GM23338 (cell line): ENCODE results near the gene DNAAF5. TPM values are rescaled to one million over a fixed set of nuclear protein-coding genes. Genes with fewer than 3 reads are reported as not detected.

ENCODE experiments used
- ATAC-seq: fragments of 200-7000 bp; cut with Tn5 transposase; 3 replicates; pipeline ENCODE4 v1.9.1; 2020
- DNase-seq: peaks from one replicate; pipeline ENCODE4 v3.0.0-alpha.2; 2015; ENCODE audit warnings: low spot score
- H2AFZ ChIP-seq: fragments of 200-600 bp; sonication (generic); 2 replicates; pipeline ENCODE4 v1.8.0; 2016; ENCODE audit warnings: antibody characterized with exemption, mild to moderate bottlenecking, moderate library complexity
- H3F3A ChIP-seq: fragments of 200-600 bp; sonication (generic); replicated peaks from 2 replicates; pipeline ENCODE4 v1.8.0; 2017; ENCODE audit warnings: antibody characterized with exemption, mixed run types, low read depth
- H3K27ac ChIP-seq: fragments of 200-600 bp; sonication (generic); 2 replicates; pipeline ENCODE4 v1.6.1; 2016; ENCODE audit warnings: low read depth
- H3K27me3 ChIP-seq: fragments of 200-600 bp; sonication (generic); 2 replicates; pipeline ENCODE4 v1.8.0; 2016; ENCODE audit warnings: mild to moderate bottlenecking, mixed run types, moderate library complexity; ENCODE audit not compliant: insufficient read depth
- H3K36me3 ChIP-seq: fragments of 200-600 bp; sonication (generic); 2 replicates; pipeline ENCODE4 v1.8.0; 2016; ENCODE audit warnings: mild to moderate bottlenecking; ENCODE audit not compliant: insufficient read depth
- H3K4me1 ChIP-seq: fragments of 200-600 bp; sonication (generic); 2 replicates; pipeline ENCODE4 v1.8.0; 2016; ENCODE audit warnings: mild to moderate bottlenecking, moderate library complexity; ENCODE audit not compliant: insufficient read depth
- H3K4me2 ChIP-seq: fragments of 200-600 bp; sonication (generic); 2 replicates; pipeline ENCODE4 v1.7.1; 2017; ENCODE audit warnings: mixed run types
- H3K4me3 ChIP-seq: fragments of 200-600 bp; sonication (generic); 2 replicates; pipeline ENCODE4 v1.6.1; 2016; ENCODE audit warnings: mixed run types
- H3K79me2 ChIP-seq: fragments of 200-600 bp; sonication (generic); replicated peaks from 2 replicates; pipeline ENCODE4 v1.8.0; 2017; ENCODE audit warnings: mild to moderate bottlenecking; ENCODE audit not compliant: insufficient read depth
- H3K9me2 ChIP-seq: fragments of 200-600 bp; sonication (generic); 2 replicates; pipeline ENCODE4 v1.8.0; 2017; ENCODE audit not compliant: insufficient read depth
- H4K20me1 ChIP-seq: fragments of 200-600 bp; sonication (generic); replicated peaks from 2 replicates; pipeline ENCODE4 v1.8.0; 2017; ENCODE audit warnings: mild to moderate bottlenecking; ENCODE audit not compliant: insufficient read depth
- H3K27ac Mint-ChIP-seq: 2 replicates; pipeline ENCODE4 v1.8.0; 2020; ENCODE audit warnings: inconsistent platforms, mild to moderate bottlenecking, moderate library complexity, mixed read lengths
- H3K27me3 Mint-ChIP-seq: 3 replicates; pipeline ENCODE4 v1.8.0; 2022; ENCODE audit warnings: low read depth, mild to moderate bottlenecking, moderate library complexity, mixed read lengths, inconsistent platforms; ENCODE audit not compliant: insufficient read depth, poor library complexity
- H3K36me3 Mint-ChIP-seq: 3 replicates; pipeline ENCODE4 v1.8.0; 2021; ENCODE audit warnings: low read depth, mild to moderate bottlenecking, inconsistent platforms, moderate library complexity, mixed read lengths
- H3K4me1 Mint-ChIP-seq: 3 replicates; pipeline ENCODE4 v1.8.0; 2020; ENCODE audit warnings: mild to moderate bottlenecking, inconsistent platforms, mixed read lengths
- H3K4me3 Mint-ChIP-seq: 3 replicates; pipeline ENCODE4 v1.8.0; 2021; ENCODE audit warnings: moderate library complexity, mild to moderate bottlenecking, inconsistent platforms, mixed read lengths
- H3K9me3 Mint-ChIP-seq: 3 replicates; pipeline ENCODE4 v1.8.0; 2020; ENCODE audit warnings: moderate library complexity, mild to moderate bottlenecking, inconsistent platforms, mixed read lengths
- EZH2phosphoT487 ChIP-seq: fragments of 200-600 bp; sonication (generic); IDR thresholded peaks from one replicate; pipeline ENCODE4 v1.8.1; 2018; ENCODE audit warnings: antibody characterized with exemption; ENCODE audit not compliant: unreplicated experiment
- NANOG ChIP-seq: IDR thresholded peaks from 2 replicates; pipeline ENCODE4 v1.6.1; 2016; ENCODE audit warnings: antibody characterized with exemption, borderline replicate concordance
- ZNF114 ChIP-seq: fragments of 250-450 bp; sonication (Bioruptor Pico); IDR thresholded peaks from 2 replicates; pipeline ENCODE4 v1.5.0; 2020; ENCODE audit warnings: mild to moderate bottlenecking, moderate library complexity
- polyA plus RNA-seq: library from polyadenylated mRNA; unstranded; fragments of >200 nt; fragmentation: Nextera tagmentation; extraction: Ambion mirVana; gene quantifications from 2 replicates; pipeline ENCODE4 v1.2.1, GENCODE V29; 2016
- total RNA-seq: library from RNA; depleted of rRNA; stranded (reverse); fragments of >200 nt; shearing (Covaris generic); gene quantifications from 2 replicates; pipeline ENCODE4 v1.2.3, GENCODE V29; 2014
- TF ChIP-seq, protein P1 (sequence below), 2 experiments: fragments of 200-600 bp in 1 of 2; sonication (generic) in 1 of 2; conservative IDR thresholded peaks; 2 replicates each; pipeline versions ENCODE4 v1.5.1 to v1.6.1; 2016 to 2017; ENCODE audit warnings: antibody characterized with exemption in 2 of 2, low read depth in 2 of 2, mild to moderate bottlenecking in 2 of 2, moderate library complexity in 1 of 2
- TF ChIP-seq, protein P2 (sequence below): fragments of 250-450 bp; sonication (Bioruptor Pico); IDR thresholded peaks from 2 replicates; pipeline ENCODE4 v1.5.0; 2020; ENCODE audit warnings: mild to moderate bottlenecking, moderate library complexity
- TF ChIP-seq, protein P3 (sequence below): IDR thresholded peaks from one replicate; pipeline ENCODE4 v1.6.1; 2018; ENCODE audit warnings: antibody characterized with exemption; ENCODE audit not compliant: unreplicated experiment

DNAAF5 gene
- total and polyA plus RNA-seq, 2 experiments from 2014 or later, result 20.4 to 86.7 TPM

DNA sequence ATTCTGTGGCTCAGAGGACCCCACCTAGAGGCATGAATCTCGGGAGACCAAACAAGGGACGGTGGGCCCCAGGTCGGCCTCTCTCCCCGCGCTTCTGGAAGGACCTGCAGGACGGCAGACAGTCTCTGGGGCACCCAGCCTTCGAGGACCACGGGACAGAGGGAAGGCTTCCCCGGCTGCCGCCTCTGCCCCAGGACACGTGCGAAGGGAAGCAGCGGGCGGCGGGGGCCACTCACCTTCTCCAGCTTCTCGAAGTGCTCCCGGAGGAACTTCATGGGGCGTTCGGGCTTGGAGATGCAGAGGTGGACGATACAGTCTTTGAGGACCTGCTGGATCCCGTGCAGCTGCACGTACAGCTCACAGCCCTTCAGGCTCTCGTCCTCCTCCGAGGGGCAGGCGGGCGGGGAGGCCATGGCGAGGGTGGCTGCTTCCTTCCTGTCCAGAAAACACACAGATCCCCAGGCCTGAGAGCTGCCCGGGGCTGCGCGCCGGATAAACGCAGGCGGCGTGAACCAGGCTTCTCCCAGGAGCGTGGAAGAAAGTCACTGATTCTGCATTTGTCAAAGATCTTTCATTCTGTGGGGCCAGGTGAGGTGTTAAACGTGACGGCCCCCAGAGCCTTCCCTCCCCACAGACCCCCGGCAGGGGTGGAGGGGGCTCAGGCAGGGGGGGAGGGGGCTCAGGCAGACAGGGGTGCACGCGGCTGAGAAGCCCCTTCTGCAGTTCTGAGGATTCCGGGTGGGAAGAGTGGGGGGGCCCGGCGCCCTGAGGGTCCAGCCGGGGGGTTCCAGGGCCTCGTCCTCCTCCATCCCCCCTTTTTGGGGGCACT, 15.2 kb upstream of the DNAAF5 start:
- H3K4me2 ChIP-seq, result peak overlapping the region; percentile 77
- H3K4me1 Mint-ChIP-seq, result peaks cover 23% of the 10 kb centered on the region
- ATAC-seq, result no peak; the same call in 2 of the 3 replicates

DNA sequence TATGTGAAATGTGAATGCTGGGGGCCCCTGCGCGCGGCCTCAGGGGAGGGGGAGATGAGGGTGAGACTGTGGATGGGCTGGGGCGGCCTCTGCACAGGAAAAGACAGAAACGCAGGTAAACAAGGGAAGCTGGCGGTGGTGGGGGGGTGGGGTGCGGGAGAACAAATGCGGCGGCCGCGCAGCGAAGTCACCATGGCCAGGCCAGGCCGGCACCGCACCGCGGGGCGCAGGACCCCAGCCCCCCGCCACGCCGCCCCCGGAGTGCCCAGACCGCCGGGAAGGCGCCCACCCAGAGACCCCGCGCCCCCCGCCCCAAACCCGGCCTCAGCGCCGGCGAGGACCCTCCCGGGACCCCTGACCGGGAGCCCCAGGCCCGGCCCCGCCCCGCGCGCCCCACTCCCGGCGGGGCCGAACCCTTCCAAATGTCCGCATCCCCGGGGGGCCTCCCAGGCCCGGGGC, 14.5 kb upstream of the DNAAF5 start:
- H3K4me3 Mint-ChIP-seq, result peak overlapping the region; percentile 39; the same call in 1 of the 3 replicates
- peak overlapping the region; percentile 77 for H3K4me2 ChIP-seq
- TF ChIP-seq NANOG (no peak), EZH2phosphoT487 (no peak)
- TF ChIP-seq, protein P1, sequence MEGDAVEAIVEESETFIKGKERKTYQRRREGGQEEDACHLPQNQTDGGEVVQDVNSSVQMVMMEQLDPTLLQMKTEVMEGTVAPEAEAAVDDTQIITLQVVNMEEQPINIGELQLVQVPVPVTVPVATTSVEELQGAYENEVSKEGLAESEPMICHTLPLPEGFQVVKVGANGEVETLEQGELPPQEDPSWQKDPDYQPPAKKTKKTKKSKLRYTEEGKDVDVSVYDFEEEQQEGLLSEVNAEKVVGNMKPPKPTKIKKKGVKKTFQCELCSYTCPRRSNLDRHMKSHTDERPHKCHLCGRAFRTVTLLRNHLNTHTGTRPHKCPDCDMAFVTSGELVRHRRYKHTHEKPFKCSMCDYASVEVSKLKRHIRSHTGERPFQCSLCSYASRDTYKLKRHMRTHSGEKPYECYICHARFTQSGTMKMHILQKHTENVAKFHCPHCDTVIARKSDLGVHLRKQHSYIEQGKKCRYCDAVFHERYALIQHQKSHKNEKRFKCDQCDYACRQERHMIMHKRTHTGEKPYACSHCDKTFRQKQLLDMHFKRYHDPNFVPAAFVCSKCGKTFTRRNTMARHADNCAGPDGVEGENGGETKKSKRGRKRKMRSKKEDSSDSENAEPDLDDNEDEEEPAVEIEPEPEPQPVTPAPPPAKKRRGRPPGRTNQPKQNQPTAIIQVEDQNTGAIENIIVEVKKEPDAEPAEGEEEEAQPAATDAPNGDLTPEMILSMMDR (conservative IDR thresholded peaks at IDR 0.05; ENCODE audit: low read depth in 2 of 2), result no peak
- TF ChIP-seq, protein P2, sequence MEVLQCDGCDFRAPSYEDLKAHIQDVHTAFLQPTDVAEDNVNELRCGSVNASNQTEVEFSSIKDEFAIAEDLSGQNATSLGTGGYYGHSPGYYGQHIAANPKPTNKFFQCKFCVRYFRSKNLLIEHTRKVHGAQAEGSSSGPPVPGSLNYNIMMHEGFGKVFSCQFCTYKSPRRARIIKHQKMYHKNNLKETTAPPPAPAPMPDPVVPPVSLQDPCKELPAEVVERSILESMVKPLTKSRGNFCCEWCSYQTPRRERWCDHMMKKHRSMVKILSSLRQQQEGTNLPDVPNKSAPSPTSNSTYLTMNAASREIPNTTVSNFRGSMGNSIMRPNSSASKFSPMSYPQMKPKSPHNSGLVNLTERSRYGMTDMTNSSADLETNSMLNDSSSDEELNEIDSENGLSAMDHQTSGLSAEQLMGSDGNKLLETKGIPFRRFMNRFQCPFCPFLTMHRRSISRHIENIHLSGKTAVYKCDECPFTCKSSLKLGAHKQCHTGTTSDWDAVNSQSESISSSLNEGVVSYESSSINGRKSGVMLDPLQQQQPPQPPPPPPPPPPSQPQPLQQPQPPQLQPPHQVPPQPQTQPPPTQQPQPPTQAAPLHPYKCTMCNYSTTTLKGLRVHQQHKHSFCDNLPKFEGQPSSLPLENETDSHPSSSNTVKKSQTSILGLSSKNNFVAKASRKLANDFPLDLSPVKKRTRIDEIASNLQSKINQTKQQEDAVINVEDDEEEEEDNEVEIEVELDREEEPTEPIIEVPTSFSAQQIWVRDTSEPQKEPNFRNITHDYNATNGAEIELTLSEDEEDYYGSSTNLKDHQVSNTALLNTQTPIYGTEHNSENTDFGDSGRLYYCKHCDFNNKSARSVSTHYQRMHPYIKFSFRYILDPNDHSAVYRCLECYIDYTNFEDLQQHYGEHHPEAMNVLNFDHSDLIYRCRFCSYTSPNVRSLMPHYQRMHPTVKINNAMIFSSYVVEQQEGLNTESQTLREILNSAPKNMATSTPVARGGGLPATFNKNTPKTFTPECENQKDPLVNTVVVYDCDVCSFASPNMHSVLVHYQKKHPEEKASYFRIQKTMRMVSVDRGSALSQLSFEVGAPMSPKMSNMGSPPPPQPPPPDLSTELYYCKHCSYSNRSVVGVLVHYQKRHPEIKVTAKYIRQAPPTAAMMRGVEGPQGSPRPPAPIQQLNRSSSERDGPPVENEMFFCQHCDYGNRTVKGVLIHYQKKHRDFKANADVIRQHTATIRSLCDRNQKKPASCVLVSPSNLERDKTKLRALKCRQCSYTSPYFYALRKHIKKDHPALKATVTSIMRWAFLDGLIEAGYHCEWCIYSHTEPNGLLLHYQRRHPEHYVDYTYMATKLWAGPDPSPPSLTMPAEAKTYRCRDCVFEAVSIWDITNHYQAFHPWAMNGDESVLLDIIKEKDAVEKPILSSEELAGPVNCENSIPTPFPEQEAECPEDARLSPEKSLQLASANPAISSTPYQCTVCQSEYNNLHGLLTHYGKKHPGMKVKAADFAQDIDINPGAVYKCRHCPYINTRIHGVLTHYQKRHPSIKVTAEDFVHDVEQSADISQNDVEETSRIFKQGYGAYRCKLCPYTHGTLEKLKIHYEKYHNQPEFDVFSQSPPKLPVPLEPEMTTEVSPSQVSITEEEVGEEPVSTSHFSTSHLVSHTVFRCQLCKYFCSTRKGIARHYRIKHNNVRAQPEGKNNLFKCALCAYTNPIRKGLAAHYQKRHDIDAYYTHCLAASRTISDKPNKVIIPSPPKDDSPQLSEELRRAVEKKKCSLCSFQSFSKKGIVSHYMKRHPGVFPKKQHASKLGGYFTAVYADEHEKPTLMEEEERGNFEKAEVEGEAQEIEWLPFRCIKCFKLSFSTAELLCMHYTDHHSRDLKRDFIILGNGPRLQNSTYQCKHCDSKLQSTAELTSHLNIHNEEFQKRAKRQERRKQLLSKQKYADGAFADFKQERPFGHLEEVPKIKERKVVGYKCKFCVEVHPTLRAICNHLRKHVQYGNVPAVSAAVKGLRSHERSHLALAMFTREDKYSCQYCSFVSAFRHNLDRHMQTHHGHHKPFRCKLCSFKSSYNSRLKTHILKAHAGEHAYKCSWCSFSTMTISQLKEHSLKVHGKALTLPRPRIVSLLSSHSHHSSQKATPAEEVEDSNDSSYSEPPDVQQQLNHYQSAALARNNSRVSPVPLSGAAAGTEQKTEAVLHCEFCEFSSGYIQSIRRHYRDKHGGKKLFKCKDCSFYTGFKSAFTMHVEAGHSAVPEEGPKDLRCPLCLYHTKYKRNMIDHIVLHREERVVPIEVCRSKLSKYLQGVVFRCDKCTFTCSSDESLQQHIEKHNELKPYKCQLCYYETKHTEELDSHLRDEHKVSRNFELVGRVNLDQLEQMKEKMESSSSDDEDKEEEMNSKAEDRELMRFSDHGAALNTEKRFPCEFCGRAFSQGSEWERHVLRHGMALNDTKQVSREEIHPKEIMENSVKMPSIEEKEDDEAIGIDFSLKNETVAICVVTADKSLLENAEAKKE (CRISPR knock-in tag), result no peak

More for the DNA sequence above, 15.2 kb upstream of the DNAAF5 start:
- no peaks in the 10 kb centered on the region for H3K36me3 ChIP-seq
- no peaks in the 10 kb centered on the region for H3K9me2 ChIP-seq
- Mint-ChIP-seq H3K27ac (peak overlapping the region; percentile 80; the same call in 1 of the 2 replicates), H3K4me3 (peak overlapping the region; percentile 63; the same call in 2 of the 3 replicates), H3K36me3 (peaks cover 43% of the 10 kb centered on the region), H3K9me3 (no peaks in the 10 kb centered on the region; the same call in none of the 3 replicates), H3K27me3 (peaks cover 7% of the 10 kb centered on the region)
- H3K27me3 ChIP-seq, result no peaks in the 10 kb centered on the region
- H3F3A ChIP-seq, result no peaks in the 10 kb centered on the region
- no peak for DNase-seq
- no peaks in the 10 kb centered on the region; the same call in none of the 2 replicates for H4K20me1 ChIP-seq
- H3K27ac ChIP-seq, result no peak overlapping the region
- H3K4me1 ChIP-seq, result peaks cover 3% of the 10 kb centered on the region; the same call in 1 of the 2 replicates
- peak overlapping the region; percentile 57 for H3K4me3 ChIP-seq
- peaks cover 48% of the 10 kb centered on the region for H3K79me2 ChIP-seq
- TF ChIP-seq, protein P3, sequence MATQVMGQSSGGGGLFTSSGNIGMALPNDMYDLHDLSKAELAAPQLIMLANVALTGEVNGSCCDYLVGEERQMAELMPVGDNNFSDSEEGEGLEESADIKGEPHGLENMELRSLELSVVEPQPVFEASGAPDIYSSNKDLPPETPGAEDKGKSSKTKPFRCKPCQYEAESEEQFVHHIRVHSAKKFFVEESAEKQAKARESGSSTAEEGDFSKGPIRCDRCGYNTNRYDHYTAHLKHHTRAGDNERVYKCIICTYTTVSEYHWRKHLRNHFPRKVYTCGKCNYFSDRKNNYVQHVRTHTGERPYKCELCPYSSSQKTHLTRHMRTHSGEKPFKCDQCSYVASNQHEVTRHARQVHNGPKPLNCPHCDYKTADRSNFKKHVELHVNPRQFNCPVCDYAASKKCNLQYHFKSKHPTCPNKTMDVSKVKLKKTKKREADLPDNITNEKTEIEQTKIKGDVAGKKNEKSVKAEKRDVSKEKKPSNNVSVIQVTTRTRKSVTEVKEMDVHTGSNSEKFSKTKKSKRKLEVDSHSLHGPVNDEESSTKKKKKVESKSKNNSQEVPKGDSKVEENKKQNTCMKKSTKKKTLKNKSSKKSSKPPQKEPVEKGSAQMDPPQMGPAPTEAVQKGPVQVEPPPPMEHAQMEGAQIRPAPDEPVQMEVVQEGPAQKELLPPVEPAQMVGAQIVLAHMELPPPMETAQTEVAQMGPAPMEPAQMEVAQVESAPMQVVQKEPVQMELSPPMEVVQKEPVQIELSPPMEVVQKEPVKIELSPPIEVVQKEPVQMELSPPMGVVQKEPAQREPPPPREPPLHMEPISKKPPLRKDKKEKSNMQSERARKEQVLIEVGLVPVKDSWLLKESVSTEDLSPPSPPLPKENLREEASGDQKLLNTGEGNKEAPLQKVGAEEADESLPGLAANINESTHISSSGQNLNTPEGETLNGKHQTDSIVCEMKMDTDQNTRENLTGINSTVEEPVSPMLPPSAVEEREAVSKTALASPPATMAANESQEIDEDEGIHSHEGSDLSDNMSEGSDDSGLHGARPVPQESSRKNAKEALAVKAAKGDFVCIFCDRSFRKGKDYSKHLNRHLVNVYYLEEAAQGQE, result no peak
- no peak for TF ChIP-seq ZNF114
- H2AFZ ChIP-seq, result no peak overlapping the region

More for the DNA sequence above, 14.5 kb upstream of the DNAAF5 start:
- H3K79me2 ChIP-seq, result peaks cover 48% of the 10 kb centered on the region
- H4K20me1 ChIP-seq, result peaks cover 3% of the 10 kb centered on the region
- peaks cover 44% of the 10 kb centered on the region for H3K36me3 Mint-ChIP-seq
- no peak overlapping the region for H3K27ac ChIP-seq
- ATAC-seq, result peak; percentile 7; the same call in 2 of the 3 replicates
- H3K27me3 Mint-ChIP-seq, result peaks cover 7% of the 10 kb centered on the region
- no peaks in the 10 kb centered on the region for H3K27me3 ChIP-seq
- no peaks in the 10 kb centered on the region for H3K36me3 ChIP-seq
- H3K4me1 Mint-ChIP-seq, result peaks cover 27% of the 10 kb centered on the region
- H3K9me3 Mint-ChIP-seq, result no peaks in the 10 kb centered on the region; the same call in none of the 3 replicates
- peak overlapping the region; percentile 57 for H3K4me3 ChIP-seq
- no peaks in the 10 kb centered on the region for H3F3A ChIP-seq
- no peak overlapping the region for H2AFZ ChIP-seq
- peaks cover 3% of the 10 kb centered on the region; the same call in 1 of the 2 replicates for H3K4me1 ChIP-seq
- no peaks in the 10 kb centered on the region for H3K9me2 ChIP-seq
- no peak overlapping the region for H3K27ac Mint-ChIP-seq
- peak; percentile 45 for DNase-seq
